Fibroblast of peridontal ligament (primary cell): ENCODE data around the gene CFDP1.
"Not testable (repeated sequence)": the region's sequence is repeated elsewhere in the genome, so short reads cannot be mapped to it uniquely, and the experiment has no call there.

Experiments
- DNase-seq: peaks from one replicate; pipeline ENCODE4 v3.0.0-alpha.2; 2010; ENCODE audit errors: extremely low read depth

Gene CFDP1

DNA sequence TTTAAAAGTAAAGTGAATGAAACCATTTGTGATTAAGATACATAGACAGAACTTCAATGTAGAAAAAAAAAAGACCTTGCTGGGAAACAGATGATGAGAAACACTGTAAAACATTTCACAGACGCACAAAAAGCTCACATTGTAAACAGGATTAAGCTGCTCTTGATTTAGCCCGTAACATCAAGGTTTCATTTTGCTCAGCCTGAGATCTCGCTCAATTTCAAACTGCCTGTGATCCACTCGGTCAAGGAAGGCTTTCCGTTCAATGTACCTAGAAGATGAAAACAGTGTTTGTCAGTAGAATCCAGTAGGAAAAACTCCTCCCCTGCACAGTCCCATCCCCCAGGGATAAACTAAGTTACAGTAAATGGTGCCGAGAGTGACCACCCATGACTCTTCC lies 139.5 kb downstream of the CFDP1 start:
- peak; percentile 79 for DNase-seq

DNA sequence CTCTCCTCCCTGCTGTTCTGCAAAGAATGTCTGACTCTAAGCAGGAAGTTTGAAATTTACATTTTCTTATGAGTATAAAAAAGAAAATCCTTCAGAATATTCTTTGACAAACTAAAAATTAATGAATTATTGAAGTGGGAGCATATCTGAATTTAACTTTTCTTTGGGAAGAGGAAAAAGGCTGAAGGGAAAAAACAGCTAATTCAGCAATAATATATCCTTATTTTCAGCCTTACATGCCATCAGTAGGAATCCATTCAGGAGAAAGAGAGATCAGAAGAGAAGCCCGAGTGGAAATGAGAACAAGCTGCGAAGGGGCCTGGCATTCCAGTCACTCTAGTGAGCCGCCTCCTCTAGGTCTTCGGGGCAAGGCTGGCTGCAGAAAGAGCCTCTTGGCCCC lies 140.1 kb downstream of the CFDP1 start:
- DNase-seq: no peak

DNA sequence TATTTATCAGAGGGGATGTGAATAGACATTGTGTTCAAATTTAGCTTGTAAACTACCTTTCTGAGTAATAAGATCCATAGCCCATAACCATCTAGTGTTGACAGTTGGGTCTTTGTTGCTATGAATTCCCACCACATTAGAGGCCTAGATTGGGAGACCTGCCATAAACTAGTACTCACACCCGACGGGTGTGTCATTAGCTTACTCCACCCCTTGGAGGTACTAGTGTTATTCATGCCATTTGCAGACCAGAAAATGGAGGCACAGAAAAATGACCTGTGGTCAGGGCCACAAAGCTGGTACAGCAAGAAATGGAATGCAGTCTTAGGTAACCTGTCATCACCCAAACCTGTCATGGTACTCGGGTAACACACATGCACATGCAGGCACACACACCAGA lies 140.6 kb downstream of the CFDP1 start:
- DNase-seq: no peak

- no peak for DNase-seq
These were observed 144.1 kb downstream of the CFDP1 start for GRCh38 chr16:75289189-75289588.

GRCh38 chr16:75288596-75289120 lies 144.6 kb downstream of the CFDP1 start:
- no peak for DNase-seq

GRCh38 chr16:75288181-75288580 lies 145.1 kb downstream of the CFDP1 start:
- DNase-seq: no peak

DNA sequence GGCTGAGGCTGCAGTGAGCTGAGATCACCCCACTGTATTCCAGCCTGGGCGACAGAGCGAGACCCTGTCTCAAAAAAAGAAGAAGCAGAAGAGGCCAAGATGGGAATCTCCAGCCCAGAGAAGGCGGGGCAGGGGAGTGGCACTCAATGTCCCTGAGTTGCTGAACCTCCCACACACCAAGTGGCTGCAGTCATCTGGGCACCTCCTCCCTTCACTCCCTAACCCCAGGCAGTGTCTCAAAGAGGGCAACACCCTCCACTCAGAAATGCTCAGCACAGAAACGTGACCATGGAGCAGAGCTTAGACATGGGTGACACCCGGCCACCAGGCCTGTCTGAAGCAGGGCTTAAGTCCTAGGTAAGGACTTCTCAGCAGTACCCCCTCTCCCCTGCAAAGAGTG lies 145.6 kb downstream of the CFDP1 start:
- no peak for DNase-seq

- DNase-seq: no peak
These were observed 146.9 kb downstream of the CFDP1 start for GRCh38 chr16:75286389-75286788.

GRCh38 chr16:75282466-75283281 lies 150.6 kb downstream of the CFDP1 start:
- no peak for DNase-seq

GRCh38 chr16:75281826-75282225 lies 151.5 kb downstream of the CFDP1 start:
- no peak for DNase-seq

DNA sequence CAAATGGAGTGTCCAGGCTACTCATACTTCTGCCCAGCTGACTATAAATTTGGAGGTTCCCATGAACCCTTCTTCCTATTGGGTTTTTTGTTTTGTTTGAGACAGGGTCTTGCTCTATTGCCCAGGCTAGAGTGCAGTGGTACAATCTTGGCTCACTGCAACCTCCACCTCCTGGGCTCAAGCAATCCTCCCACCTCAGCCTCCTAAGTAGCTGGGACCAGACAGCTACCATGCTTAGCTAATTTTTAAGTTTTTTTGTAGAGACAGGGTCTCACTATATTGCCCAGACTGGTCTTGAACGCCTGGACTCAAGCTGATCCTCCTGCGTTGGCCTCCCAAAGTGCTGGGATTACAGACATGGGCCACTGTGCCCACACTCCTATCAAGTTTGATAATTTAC lies 152.3 kb downstream of the CFDP1 start:
- not testable (repeated sequence) for DNase-seq

DNA sequence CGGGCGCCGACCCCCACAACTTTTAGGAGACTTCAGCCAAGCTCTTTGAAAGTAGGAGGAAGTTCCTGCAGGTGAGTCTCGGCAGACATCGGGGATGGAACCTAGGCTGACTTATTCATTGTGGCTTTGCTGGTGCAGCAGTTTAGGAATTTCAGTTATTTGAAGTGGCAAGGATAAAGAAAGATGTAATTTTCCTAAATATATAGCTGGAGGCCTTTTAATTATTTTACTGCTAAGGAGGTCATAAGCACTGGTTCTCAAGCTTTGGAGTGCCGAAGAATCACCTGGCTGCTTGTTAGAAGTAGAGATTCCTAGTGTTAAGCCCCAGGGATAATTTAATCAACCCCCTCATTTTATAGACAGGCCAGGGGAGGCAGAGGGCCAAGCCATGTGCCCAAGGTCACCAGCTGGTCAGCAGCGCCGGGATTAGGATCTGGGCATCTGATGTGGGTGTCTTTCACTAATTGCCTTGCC lies 152.9 kb downstream of the CFDP1 start:
- no peak for DNase-seq

DNA sequence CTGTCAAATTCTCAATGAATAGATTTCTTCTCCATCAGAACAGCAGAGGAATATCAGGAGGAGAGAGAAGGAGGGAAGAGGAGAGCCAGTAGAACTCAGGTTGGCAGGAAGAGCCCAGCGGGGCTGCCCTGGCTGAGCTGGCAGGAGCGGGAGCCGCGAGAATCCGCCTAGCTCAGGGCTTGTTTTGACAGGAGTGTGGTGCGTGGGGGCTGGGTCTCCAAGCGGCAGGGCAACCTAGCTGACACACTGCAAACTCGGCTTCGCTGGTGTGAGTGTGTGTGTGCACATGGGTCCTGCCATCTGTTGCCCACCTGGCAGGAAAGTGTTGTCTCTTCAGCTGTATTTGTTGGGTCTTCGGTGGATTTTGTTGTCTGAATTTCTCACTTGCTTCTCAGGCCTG lies 154.0 kb downstream of the CFDP1 start:
- DNase-seq: no peak

- DNase-seq: no peak
These were observed 160.0 kb downstream of the CFDP1 start for GRCh38 chr16:75273054-75273925.

DNA sequence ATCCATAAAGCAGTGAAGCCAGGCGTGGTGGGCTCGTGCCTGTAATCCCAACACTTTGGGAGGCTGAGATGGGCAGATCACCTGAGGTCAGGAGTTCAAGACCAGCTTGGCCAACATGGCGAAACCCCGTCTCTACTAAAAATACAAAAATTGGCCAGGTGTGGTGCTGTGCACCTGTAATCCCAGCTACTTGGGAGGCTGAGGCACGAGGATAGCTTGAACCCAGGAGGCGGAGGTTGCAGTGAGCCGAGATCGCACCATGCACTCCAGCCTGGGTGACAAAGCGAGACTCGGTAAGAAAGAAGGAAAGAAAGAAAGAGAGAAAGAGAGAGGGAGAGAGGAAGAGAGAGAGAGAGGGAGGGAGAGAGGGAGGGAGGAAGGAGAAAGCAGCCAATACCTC lies 160.7 kb downstream of the CFDP1 start:
- DNase-seq: not testable (repeated sequence)

- no peak for DNase-seq
These were observed 161.2 kb downstream of the CFDP1 start for GRCh38 chr16:75272097-75272551.

DNA sequence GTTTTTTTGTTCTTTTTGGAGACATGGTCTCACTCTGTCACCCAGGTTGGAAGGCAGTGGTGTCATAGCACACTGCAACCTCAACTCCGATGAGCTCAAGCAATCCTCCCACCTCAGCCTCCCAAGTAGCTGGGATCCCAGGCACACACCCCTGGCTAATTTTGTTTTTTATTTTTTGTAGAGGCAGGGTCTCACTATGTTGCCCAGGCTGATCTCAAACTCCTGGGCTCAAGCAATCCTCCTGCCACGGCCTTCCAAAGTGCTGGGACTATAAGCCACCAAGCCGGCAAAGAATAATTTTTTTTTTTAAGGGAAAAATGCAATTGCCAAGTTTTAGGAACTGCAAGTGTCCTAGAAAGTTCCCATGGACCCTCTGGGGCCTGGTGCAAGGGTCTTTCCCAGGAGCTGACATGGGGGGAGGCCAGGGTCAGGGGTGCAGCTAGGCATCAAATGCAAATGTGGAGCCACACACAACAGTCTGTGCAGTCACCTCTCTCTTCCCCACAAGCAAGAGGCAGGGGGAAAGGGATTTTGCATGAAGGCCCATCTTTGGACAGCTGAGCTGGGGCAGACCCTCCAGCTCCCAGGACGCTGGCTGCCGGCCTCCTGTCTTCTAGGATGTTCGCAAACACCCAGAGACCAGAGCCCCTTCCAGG lies 161.7 kb downstream of the CFDP1 start:
- DNase-seq: no peak

- DNase-seq: not testable (repeated sequence)
These were observed 163.9 kb downstream of the CFDP1 start for GRCh38 chr16:75269358-75269757.

- DNase-seq: no peak
These were observed 165.6 kb downstream of the CFDP1 start for GRCh38 chr16:75267631-75268264.

DNA sequence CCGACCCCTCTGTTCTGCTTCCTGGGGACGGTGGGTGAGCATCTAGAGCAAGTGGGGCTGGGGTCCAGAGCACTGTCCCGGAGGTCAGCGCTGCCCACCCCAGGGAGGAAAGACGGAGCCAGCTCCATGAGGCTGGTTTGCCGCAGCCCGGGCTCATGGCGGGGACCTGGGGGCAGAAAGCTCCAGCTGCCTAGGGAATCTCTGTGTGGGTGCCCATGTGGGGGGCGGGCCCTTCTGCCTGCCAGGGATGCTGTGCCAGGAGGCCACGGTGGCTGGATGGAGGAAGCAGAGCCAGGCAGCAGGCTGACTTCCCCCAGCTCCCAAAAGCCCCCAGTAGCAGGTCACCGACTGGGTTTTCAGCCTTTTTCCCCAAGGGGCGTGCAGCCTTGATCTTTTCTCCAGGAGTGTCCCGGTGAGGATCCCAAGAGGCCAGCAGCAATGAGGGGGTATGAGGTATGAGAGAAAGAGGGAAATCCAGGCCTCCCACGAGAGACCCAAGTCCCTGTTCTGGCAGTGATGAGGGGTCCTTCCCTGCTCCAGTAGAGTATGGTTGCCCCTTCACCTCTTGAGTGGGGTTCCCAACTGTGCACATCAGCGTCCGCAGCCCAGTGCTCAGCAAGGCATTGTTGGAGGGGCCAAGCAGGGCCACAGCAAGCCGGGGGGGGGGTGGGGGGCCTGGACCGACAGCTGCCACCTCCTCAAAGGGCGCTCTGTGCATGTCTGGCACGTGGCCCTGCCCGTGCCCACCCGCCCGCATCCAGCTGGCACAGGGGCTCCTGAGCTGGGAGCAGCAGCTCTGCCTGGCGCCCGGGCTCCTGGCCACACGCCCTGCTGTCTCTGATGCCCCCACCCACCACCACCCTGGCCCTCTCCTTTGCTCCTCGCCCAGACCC lies 166.3 kb downstream of the CFDP1 start:
- DNase-seq: no peak
